ENCODE data around the gene KLKB1. TPM values are rescaled to one million over a fixed set of nuclear protein-coding genes. Genes with fewer than 3 reads are reported as not detected.
"Not testable (repeated sequence)": the region's sequence is repeated elsewhere in the genome, so short reads cannot be mapped to it uniquely, and the experiment has no call there.

Gene KLKB1
- total RNA-seq, 2 donors from 2014 or later: 0.52 to 1.5 TPM

DNA sequence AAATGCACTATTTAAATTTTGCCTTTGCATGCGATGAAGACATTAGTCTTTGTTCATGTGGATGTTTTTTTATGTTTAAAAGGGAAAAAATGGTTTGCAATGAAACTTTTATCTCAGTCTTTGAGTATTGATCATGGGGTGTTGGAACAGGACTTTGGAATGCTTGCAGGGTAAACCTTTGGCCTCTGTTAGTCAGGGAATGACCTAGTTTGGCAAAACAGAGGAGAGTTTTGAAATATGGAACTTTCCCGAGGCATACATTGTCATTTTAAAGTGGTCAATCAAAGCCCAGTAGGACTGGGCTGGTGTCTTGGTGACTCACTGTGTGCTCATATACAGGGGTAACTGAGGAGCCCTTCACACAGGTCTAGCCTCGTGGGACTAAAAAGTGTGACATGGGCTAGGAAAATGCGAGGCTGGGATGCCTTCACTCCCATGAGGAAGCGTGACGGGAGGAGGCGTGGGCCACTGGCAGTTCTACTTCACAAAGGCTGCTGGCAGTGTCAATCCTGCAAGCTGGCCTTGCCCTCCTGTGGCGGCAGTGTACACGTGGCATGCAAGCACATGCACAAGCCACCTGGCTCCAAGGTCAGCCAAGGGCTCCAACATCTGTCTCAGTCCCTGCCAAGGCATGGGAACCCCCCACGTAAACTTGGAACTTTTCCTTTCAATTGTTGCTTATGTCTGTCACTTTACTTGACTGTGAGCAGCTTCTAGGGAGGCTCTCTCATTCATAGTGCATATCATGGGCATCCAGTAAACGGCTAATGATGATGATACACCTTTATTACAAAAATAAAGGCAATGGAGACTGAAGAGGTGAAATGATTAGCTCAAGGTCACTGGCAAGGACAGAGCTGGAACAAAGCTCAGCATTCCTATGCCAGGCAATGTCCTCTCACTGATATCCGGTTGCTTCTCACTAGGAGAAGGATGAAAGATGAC, 33.5 kb downstream of the KLKB1 start:
- Mint-ChIP-seq H3K27ac (no peak overlapping the region), H3K36me3 (ENCODE audit: low read depth) (no peaks in the 10 kb centered on the region), H3K27me3 (peaks cover 31% of the 10 kb centered on the region), H3K4me3 (no peak overlapping the region), H3K4me1 (no peaks in the 10 kb centered on the region)
- no peaks in the 10 kb centered on the region for H3K9me3 ChIP-seq (ENCODE audit: control insufficient read depth, low read length, poor library complexity, severe bottlenecking)
- ATAC-seq: no peak
- DNase-seq: no peak

DNA sequence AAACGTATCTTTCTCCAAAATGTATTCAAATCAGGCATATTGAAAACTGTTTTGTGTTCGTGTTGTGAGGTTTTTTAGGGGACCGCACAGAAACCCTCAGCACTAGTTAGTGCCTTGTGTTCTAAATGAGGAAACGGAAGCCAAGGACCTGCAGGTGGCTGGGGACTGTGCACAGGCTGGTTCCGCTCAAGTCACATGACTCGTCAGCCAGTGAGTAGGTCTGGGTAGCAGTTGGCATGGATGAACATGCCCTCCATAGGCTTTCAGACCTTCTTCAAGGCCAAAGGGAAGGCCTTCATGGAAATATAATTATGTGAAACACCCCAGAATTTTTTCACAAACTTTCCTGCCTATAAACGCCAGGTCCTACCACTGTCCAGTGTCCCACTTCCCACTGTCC, 37.4 kb downstream of the KLKB1 start:
- Mint-ChIP-seq H3K27me3 (peaks cover 59% of the 10 kb centered on the region), H3K4me1 (peaks cover 2% of the 10 kb centered on the region), H3K4me3 (no peak overlapping the region), H3K36me3 (ENCODE audit: low read depth) (no peaks in the 10 kb centered on the region), H3K27ac (no peak overlapping the region)
- H3K9me3 ChIP-seq (ENCODE audit: control insufficient read depth, low read length, poor library complexity, severe bottlenecking): no peaks in the 10 kb centered on the region
- no peak for DNase-seq
- ATAC-seq: no peak

DNA sequence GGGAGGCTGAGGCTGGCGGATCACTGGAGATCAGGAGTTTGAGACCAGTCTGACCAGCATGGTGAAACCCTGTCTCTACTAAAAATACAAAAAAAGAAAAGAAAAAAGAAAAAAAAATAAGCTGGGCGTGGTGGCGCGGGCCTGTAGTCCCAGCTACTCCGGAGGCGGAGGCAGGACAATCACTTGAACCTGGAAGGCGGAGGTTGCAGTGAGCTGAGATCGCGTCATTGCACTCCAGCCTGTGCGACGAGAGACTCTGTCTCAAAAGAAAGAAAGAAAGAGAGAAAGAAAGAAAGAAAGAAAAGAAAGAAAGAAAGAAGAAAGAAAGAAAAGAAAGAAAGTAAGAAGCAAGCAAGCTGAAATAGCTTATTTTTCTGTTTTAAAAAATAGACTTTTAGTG, 37.9 kb downstream of the KLKB1 start:
- not testable (repeated sequence) for H3K4me3 Mint-ChIP-seq; ATAC-seq; DNase-seq; H3K4me1 Mint-ChIP-seq; H3K27ac Mint-ChIP-seq; H3K9me3 ChIP-seq (ENCODE audit: control insufficient read depth, low read length, poor library complexity, severe bottlenecking); H3K36me3 Mint-ChIP-seq (ENCODE audit: low read depth)
- H3K27me3 Mint-ChIP-seq: peaks cover 59% of the 10 kb centered on the region

DNA sequence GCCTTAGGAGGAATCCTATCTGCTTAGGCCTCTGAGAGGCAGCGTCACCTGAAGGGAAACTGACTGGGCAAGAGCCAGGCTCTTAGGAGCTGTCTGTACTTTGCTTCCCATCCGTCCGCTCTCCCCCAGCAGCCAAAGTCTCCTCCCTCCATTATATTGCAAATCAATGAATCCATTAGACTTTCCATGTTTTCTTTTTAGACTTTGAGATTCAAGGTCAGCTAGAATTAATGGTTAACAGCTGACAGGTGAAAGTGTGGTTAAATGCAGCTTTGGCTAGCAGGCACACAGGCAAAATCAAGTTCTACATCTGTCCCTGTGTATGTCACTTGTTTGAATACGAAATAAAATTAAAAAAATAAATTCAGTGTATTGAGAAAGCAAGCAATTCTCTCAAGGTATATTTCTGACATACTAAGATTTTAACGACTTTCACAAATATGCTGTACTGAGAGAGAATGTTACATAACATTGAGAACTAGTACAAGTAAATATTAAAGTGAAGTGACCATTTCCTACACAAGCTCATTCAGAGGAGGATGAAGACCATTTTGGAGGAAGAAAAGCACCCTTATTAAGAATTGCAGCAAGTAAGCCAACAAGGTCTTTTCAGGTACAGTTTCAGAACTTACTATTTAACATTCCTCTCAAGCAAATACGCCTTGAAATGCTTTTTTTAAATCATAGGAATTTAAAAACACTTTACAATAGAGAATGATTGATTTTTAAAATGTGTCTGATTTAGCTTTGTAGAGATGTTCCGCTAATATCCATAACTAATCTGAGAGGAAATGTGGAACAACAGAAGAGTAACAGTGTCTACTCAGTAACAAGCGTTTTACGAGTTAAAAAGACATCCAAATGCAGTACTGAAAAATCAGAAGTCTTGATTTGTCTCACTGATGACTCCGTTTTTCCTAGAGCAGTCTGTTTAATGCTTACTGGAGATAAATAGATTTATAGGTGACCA, 38.7 kb downstream of the KLKB1 start, which contains the start of gene F11:
F11 (plus strand) TSS at position 507 of the 970 bp plus-strand sequence. CDS start 948 bp downstream, outside the sequence.
- Mint-ChIP-seq H3K27ac (no peak within 1 kb of the TSS), H3K27me3 (peaks cover 55% of the 10 kb centered on the region)

DNA sequence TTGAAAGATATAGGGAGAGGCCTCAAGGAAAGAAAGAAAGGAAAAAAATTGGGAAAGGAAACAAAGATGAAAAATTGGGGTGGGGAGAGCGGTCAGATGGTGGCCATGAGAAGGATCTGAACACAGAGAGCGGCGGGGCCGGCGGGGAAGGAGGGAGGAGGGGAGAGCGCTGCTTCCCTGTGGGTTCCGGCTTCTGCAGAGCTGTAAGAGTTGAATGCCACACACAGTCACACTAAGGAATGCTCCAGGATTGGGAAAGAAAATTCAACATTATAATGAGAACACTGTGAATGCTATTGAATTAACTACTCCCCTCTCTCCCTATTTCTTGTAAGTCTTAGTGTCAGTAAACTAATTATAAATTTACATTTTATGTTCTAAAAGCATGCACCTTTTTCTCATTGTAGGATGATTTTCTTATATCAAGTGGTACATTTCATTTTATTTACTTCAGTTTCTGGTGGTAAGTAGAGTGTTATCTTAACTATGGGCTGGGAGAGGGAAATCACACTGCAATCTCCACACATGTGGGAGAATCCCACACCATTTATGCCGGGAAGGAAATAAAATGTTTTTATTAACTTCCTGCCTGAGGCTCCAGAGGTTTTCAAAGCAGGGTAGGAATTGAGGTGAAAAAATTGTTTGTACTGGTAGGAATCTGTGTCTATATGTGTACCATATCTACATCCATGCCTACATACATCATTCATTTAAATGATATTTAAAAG, 39.6 kb downstream of the KLKB1 start:
- H3K27me3 Mint-ChIP-seq: peaks cover 59% of the 10 kb centered on the region
- no peak for ATAC-seq

More for the DNA sequence above, 38.7 kb downstream of the KLKB1 start, which contains the start of gene F11:
- no peaks in the 10 kb centered on the region for H3K36me3 Mint-ChIP-seq (ENCODE audit: low read depth)
- H3K9me3 ChIP-seq (ENCODE audit: control insufficient read depth, low read length, poor library complexity, severe bottlenecking): no peaks in the 10 kb centered on the region
- H3K4me1 Mint-ChIP-seq: peaks cover 2% of the 10 kb centered on the region
- H3K4me3 Mint-ChIP-seq: no peak within 1 kb of the TSS
- DNase-seq (no peak), ATAC-seq (no peak)

DNA sequence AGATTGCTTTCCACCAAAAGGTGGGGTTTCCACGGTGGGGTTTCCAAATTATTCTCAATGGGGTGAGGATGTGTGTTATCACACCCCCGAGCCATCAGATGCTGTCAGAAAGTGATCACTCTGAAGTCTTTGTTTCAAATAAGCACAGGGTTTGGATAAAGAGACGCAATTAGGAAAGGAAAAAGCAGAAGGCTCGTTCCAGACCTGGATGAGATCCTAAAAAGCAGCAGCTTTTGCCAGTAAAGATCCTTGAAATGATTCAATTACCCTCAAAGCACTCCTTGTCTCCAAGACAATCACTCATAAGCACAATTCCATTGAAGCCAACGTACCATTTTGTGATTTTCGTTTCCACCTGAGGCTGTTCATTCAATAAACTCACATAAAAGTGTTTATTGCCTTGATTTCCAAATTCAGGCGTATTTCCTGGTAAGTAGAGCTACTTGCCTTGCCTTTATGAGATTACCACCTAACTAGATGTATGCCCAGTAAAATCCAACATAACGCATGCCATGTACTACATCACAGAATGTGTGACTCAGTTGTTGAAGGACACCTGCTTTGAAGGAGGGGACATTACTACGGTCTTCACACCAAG, 43.9 kb downstream of the KLKB1 start:
- no peaks in the 10 kb centered on the region for H3K36me3 Mint-ChIP-seq (ENCODE audit: low read depth)
- ATAC-seq: no peak
- no peak overlapping the region for H3K27ac Mint-ChIP-seq
- H3K4me1 Mint-ChIP-seq: peaks cover 2% of the 10 kb centered on the region
- no peaks in the 10 kb centered on the region for H3K9me3 ChIP-seq (ENCODE audit: control insufficient read depth, low read length, poor library complexity, severe bottlenecking)
- DNase-seq: no peak
- H3K27me3 Mint-ChIP-seq: peaks cover 41% of the 10 kb centered on the region
- H3K4me3 Mint-ChIP-seq: no peak overlapping the region

More for the DNA sequence above, 39.6 kb downstream of the KLKB1 start:
- Mint-ChIP-seq H3K4me3 (no peak overlapping the region), H3K27ac (no peak overlapping the region), H3K4me1 (peaks cover 2% of the 10 kb centered on the region), H3K36me3 (ENCODE audit: low read depth) (no peaks in the 10 kb centered on the region)
- H3K9me3 ChIP-seq (ENCODE audit: control insufficient read depth, low read length, poor library complexity, severe bottlenecking): no peaks in the 10 kb centered on the region
- DNase-seq: no peak

DNA sequence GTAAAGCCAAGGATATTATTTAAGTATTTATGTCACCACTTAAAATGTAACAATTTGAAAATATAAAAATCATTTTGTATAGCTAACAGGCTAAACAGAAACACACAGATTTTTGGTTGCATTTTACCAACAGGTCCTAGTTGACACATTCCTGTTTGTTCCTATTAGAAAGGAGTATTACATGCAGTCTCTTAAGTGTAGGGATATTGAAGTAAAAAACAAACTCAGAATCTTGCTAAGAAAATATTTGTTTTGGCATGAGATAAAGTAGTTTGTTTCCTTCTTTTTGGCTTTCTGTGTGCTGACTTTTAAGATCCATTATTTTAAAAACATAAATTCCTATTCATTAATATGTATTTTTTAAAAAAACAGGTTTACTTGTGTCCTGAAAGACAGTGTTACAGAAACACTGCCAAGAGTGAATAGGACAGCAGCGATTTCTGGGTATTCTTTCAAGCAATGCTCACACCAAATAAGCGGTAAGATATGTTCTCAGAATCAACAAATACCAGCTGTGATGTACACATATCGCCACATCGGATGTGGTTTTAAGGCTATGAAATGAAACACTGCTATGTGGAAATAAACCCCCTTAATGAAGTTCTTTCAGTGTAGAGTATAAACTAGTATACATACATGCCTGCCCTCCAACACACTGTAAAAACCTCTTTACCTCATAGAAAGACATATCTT, 45.5 kb downstream of the KLKB1 start:
- no peaks in the 10 kb centered on the region for H3K36me3 Mint-ChIP-seq (ENCODE audit: low read depth)
- ATAC-seq (no peak), DNase-seq (no peak)
- no peaks in the 10 kb centered on the region for H3K9me3 ChIP-seq (ENCODE audit: control insufficient read depth, low read length, poor library complexity, severe bottlenecking)
- no peaks in the 10 kb centered on the region for H3K4me1 Mint-ChIP-seq
- H3K4me3 Mint-ChIP-seq: no peak overlapping the region
- peaks cover 30% of the 10 kb centered on the region for H3K27me3 Mint-ChIP-seq
- no peak overlapping the region for H3K27ac Mint-ChIP-seq

DNA sequence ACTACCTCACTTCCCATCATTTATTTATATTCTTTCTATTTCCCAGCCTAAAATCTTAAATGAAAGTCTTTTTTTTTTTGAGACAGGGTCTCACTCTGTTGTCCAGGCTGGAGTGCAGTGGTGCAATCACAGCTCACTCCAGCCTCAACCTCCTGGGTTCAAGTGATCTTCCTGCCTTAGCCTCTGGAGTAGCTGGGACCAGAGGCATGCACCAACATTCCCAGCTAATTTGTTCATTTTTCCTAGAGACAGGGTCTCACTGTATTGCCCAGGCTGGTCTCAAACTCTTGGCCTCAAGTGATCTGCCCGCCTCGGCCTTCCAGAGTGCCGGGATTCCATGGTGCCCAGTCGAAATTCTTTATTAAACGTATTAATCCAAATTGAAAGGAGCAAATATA, 46.1 kb downstream of the KLKB1 start:
- H3K4me3 Mint-ChIP-seq; ATAC-seq; H3K4me1 Mint-ChIP-seq; H3K27ac Mint-ChIP-seq; H3K36me3 Mint-ChIP-seq (ENCODE audit: low read depth); DNase-seq; H3K9me3 ChIP-seq (ENCODE audit: control insufficient read depth, low read length, poor library complexity, severe bottlenecking): not testable (repeated sequence)
- peaks cover 32% of the 10 kb centered on the region for H3K27me3 Mint-ChIP-seq

DNA sequence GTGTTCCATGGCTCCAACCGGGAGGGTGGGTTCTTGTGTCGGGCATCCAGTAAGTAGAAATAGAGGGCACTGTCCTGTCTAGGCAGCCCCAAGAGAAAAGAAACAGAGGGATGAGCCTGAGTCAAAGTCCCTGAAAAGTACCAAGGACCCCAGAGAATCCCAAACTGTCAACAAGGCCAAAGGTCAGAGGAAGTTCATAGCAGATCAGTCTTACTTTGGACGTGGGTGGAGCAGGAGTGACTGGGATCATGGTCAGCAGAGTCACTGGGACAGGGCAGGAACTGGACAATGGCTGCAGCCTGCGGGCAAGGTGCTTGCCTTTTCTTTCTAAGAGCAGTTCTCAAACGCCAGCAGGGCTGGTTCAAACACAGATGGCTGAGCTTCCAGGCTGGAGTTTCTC, 56.0 kb downstream of the KLKB1 start:
- peaks cover 2% of the 10 kb centered on the region for H3K36me3 Mint-ChIP-seq (ENCODE audit: low read depth)
- DNase-seq (no peak), ATAC-seq (no peak)
- no peak overlapping the region for H3K27ac Mint-ChIP-seq
- H3K4me1 Mint-ChIP-seq: no peaks in the 10 kb centered on the region
- no peaks in the 10 kb centered on the region for H3K9me3 ChIP-seq (ENCODE audit: control insufficient read depth, low read length, poor library complexity, severe bottlenecking)
- no peak overlapping the region for H3K4me3 Mint-ChIP-seq
- H3K27me3 Mint-ChIP-seq: peaks cover 35% of the 10 kb centered on the region

DNA sequence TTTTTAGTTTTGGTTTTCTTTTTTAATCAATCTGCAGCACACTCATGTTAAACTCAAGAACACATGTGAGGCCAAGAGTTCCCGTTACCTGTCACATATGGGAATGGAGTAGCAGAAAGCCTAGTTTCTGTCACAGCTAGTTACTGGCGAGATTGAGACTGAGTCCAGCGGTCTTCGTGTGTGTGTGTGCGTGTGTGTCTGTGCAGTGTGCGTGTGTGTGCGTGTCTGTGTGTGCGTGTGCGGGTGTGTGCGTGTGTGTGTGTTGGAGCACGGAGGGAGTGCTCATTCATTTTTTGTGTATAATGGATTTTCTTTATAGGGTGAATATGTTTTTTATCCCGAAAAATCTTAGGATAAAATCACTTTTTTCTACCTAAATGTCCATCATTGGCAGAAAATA, 57.8 kb downstream of the KLKB1 start:
- H3K27me3 Mint-ChIP-seq: peaks cover 43% of the 10 kb centered on the region
- H3K27ac Mint-ChIP-seq: no peak overlapping the region
- DNase-seq (no peak), ATAC-seq (no peak)
- H3K36me3 Mint-ChIP-seq (ENCODE audit: low read depth): no peaks in the 10 kb centered on the region
- no peaks in the 10 kb centered on the region for H3K4me1 Mint-ChIP-seq
- H3K4me3 Mint-ChIP-seq: no peak overlapping the region
- no peaks in the 10 kb centered on the region for H3K9me3 ChIP-seq (ENCODE audit: control insufficient read depth, low read length, poor library complexity, severe bottlenecking)

DNA sequence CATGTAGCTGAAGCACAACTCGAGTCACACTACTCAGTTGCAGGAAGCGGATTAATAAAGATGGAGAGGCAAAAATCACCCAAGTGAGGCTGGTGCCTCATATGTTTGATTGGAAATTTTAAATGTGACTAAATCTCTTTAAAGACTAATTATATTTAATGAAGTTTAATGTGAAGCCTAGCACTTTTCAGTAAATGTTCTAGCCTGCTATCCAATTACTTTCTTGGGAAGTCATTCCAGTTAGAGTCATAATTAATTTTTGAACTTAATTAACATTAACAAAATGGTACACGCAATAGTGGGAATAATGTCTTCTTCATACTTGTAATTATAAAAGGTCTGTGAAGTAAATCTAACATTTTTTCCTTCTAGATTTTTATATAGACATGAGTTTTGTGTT, 59.3 kb downstream of the KLKB1 start:
- no peaks in the 10 kb centered on the region for H3K9me3 ChIP-seq (ENCODE audit: control insufficient read depth, low read length, poor library complexity, severe bottlenecking)
- Mint-ChIP-seq H3K36me3 (ENCODE audit: low read depth) (no peaks in the 10 kb centered on the region), H3K4me1 (no peaks in the 10 kb centered on the region), H3K27ac (no peak overlapping the region), H3K27me3 (peaks cover 40% of the 10 kb centered on the region), H3K4me3 (no peak overlapping the region)
- no peak for ATAC-seq
- no peak for DNase-seq

Data from T-helper 17 cell (primary cell).